ENCODE results near the gene CALML3.

CALML3 gene

DNA sequence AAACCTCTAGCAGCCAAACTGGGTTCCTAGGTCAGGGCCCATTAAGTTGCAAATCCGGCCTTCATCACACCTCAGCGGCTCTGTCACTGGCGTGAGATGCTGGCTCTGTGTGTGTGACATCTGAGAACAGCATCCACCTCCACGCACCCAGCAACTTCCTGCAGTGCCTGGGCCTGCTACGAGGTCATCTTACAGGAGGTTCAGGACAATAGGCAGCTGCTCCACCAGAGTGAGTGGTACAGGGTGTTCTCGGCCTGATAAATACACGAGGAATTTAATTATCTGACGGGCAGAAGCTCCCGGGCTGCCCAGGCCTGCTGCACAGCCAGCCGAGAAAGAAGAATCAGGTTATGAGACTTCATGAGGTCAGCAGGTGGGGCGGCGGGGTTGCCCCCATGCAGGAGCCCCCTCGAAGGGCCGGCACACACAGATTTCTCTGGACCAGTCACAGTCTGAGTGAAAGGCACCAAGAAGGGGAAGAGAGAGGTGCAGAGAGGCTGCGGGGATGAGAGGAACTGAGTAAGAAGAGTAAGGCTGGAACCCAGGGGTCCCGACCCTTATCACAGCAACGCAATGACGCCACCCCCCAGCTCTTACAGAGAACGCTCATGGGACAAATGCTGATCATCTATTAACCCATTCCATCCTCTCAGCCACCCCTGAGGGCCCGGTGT, 49.3 kb downstream of the CALML3 start:
- no peak for DNase-seq

DNA sequence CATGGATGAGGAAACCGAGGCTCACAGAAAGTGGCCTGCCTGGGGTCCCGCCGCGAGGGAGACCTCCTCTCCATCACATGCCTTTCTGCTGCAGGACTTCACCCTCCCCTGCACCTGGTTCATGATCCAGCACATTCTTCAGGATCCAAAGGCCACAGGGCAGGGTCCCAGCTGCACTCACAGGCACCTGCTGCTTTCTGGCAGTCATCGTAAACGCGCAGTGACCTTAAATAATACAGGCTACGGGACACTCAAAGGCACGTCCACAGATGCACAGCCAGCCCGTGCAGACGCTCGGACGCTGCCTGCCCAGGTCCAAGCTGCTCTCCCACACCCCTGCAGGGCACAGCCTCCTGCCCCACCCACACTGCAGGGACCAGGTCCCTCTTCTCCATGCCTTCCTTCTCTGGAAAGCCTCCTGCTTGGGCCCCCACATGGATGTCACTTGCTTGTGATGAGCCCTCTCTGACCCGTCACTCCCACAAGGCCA, 49.9 kb downstream of the CALML3 start:
- no peak for DNase-seq

DNA sequence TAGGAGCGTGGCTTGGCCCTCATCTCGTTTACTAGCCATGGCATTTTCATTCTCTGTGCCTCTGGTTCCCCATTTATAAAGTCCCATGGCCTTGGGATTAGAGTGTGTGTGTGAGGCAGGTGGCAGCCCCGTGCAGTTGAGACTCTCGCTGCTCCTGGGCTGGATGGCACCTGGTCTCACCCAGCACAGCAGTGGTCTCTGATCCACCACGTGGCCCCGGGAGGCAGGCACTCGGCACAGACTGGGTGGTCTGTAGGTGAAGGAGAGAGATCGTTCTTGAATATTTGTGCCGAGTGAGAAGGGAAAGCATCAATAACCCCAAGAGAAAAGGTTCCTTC, 50.4 kb downstream of the CALML3 start:
- DNase-seq: no peak

DNA sequence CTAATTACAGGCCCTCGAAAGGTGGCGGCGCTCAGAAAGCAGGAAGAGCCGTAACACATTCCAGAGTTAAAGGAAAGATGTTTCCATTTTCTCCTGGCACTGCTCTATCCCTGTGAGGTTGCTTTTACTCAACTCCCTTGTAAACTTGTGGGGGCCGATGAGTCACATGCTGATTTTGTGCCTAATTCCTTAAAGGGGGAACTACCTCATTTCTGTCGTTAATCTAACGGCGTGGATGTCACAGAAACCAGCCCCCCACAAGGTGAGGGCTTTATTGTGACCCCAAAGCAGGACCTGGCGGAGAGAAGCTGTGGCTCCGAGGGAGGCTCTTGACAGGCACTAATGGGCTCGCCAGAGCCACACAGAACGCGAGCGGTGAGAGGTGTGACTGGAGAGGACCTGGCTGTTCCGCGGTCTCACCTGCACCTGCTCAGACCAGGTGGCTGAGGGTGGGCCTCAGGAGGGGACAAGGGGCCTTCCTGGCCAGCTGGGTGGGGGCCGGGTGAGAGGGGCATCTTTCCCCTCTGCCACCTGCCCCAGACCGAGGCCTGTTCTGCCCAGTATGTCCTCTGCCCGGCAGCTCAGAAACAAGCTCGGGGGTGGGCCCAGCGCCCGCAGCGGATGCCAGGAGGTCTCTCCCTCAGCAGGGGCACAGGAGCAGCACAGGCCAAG, 50.9 kb downstream of the CALML3 start:
- DNase-seq: no peak

DNA sequence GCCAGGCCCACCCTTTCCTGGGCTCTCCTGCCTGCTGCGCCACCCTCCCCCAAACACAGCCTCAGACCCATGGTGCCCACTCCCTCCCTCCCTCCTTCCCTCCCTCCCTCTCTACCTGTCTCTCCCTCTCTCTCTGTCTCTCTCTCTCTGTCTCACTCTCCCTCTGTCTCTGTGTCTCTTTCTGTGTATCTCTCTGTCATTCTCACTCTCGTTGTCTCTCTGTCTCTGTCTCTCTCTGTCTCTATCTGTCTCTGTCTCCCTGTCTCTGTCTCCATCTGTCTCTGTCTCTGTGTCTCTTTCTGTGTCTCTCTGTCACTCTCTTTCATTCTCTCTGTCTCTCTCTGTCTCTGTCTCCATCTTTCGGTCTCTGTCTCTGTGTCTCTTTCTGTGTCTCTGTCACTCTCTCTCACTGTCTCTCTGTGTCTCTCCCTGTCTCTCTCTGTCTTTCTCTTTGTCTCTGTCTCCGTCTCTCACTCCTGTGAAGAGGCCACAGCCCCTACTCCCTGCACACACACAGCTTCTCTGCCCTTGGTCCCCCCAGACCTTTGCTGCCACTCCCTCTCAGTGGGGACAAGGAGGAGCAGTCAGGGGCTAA, 51.5 kb downstream of the CALML3 start:
- DNase-seq: no peak

Measured in NCI-H524 treated with DMSO at 0.1 percent for 48 hours (cell line).